ENCODE measurements around the gene ZNF451. TPM values are rescaled to one million over a fixed set of nuclear protein-coding genes. Genes with fewer than 3 reads are reported as not detected.

Gene ZNF451
- polyA plus RNA-seq, 2 of the 4 experiments (the other 2 are of a cell fraction) = 8.9 to 23.0 TPM

DNA sequence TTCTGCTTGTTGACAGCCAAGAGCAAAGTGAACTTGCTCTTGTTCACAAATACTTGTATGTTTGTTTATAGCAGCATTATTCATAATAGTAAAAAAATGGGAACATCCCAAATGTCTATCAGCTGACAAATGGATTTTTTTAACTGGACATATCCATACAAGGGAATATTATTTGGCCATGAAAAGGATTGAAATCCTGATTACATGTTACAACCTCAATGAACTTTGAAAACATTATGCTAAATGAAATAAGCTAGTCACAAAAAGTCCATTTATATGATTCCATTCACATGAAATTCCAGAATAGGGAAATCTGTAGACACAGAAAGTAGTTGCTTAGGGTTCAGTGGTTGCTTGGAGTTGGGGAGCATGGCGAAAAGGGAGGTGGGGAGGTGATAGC lies 53.7 kb downstream of the ZNF451 start:
- Histone ChIP-seq H3K4me1 (peaks cover 15% of the 10 kb centered on the region; the same call in 2 of the 3 replicates), H3K4me3 (no peak overlapping the region), H3K27ac (no peak overlapping the region), H3K9me3 (no peaks in the 10 kb centered on the region), H3K4me2 (no peak overlapping the region)
- TF ChIP-seq CBX2 (IDR thresholded peaks at IDR 0.05; ENCODE audit: borderline replicate concordance, low read depth) = no peak
- no peak for TF ChIP-seq TFCP2L1 (CRISPR knock-in tag; IDR thresholded peaks at IDR 0.05)
- DNase-seq (ENCODE audit: low read depth in 1 of 2, low spot score in 1 of 2) (no peak), FAIRE-seq (no peak), ATAC-seq (no peak)
- WGBS (ENCODE audit: missing lambda C conversion rate) = 96% methylated on average over 1 of the region's 1 CpG
- POLR2A ChIA-PET = no interaction called here
- CTCF ChIA-PET = interaction anchor here (0.6 kb wide), 2 partner anchors 10 to 191 kb away, joined by 3 read pairs; no protein-coding TSS in a partner anchor

DNA sequence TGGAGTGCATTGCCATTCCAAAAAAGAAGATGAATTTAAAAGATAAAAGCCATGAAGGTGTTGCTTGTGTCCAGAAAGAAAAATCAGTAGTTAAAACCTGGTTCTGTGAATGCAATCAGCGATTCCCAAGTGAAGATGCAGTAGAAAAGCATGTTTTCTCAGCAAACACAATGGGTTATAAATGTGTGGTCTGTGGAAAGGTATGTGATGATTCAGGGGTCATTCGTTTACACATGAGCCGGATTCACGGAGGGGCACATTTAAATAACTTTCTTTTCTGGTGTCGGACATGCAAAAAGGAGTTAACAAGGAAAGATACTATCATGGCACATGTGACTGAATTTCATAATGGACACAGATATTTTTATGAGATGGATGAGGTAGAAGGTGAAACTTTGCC lies 57.4 kb downstream of the ZNF451 start:
- FAIRE-seq (no peak), ATAC-seq (no peak)
- CTCF ChIA-PET = no interaction called here

DNA sequence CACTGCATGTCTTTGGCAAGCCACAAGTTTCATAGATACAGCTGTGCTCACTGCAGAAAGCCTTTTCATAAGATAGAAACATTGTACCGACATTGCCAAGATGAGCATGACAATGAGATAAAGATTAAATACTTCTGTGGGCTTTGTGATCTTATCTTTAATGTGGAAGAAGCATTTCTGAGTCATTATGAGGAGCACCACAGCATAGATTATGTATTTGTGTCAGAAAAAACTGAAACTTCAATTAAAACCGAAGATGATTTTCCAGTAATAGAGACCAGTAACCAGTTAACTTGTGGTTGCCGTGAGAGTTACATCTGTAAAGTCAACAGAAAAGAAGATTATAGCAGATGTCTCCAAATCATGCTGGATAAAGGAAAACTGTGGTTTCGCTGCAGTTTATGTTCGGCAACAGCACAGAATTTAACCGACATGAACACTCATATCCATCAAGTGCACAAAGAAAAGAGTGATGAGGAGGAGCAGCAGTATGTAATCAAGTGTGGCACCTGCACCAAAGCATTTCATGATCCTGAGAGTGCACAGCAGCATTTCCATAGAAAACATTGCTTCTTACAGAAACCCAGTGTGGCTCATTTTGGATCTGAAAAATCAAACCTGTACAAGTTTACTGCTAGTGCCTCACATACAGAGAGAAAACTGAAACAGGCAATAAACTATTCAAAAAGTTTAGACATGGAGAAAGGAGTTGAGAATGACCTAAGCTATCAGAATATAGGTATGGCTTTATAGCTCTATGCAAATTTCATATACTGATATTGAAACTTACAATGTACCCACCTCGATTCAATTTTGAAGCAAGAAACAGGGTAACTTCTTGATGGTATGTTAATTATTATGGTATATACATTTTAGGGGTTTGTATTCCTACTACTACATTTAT lies 58.2 kb downstream of the ZNF451 start:
- FAIRE-seq = no peak

More for the DNA sequence above, 57.4 kb downstream of the ZNF451 start:
- no peak for TF ChIP-seq CEBPB (IDR thresholded peaks at IDR 0.05)
- TF ChIP-seq SREBF2 (IDR thresholded peaks at IDR 0.05) = no peak
- TF ChIP-seq JUNB (IDR thresholded peaks at IDR 0.05) = no peak
- no peak for TF ChIP-seq KDM1A (IDR thresholded peaks at IDR 0.05; ENCODE audit: low read depth)
- H3K4me1 ChIP-seq = no peaks in the 10 kb centered on the region
- no peak overlapping the region for H3K4me3 ChIP-seq
- H3K4me2 ChIP-seq = no peak overlapping the region
- POLR2A ChIA-PET = no interaction called here
- 83% methylated on average over 5 of the region's 5 CpGs for WGBS (ENCODE audit: missing lambda C conversion rate)
- H3K27ac ChIP-seq = no peak overlapping the region
- no peak for DNase-seq (ENCODE audit: low read depth in 1 of 2, low spot score in 1 of 2)
- H3K9me3 ChIP-seq = no peaks in the 10 kb centered on the region

DNA sequence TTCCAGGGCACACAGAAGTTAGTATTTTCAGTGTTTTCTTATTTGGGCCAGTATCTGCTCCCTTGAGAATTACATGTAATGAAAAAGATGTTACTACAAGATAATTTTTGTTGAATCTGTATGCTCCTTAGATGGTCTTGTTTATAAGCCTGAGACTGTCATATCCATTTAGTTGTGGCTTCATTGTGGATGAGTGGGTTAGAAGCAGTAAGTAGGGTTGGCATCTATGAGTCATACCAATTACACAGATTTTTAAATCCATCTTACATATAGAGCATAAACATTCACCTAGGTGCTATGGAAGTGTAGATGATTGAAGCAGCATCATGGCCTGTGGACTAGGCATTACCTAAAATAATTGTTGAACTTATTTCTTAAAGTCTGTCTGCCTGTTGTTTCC lies 68.7 kb downstream of the ZNF451 start:
- DNase-seq (ENCODE audit: low read depth in 1 of 2, low spot score in 1 of 2) (no peak), FAIRE-seq (no peak), ATAC-seq (no peak)
- Histone ChIP-seq H3K4me2 (no peak overlapping the region), H3K4me1 (no peaks in the 10 kb centered on the region), H3K4me3 (no peak overlapping the region), H3K9me3 (no peaks in the 10 kb centered on the region; the same call in 2 of the 3 replicates), H3K27ac (no peak overlapping the region)
- TF ChIP-seq FOSL2 (IDR thresholded peaks at IDR 0.05) (no peak), FOSL2 (CRISPR knock-in tag; IDR thresholded peaks at IDR 0.05) (peak; percentile 9; the same call in 1 of the 2 replicates), MAZ (IDR thresholded peaks at IDR 0.05; ENCODE audit: borderline replicate concordance, low read depth, low read length) (no peak)
- ChIA-PET POLR2A (no interaction called here), CTCF (no interaction called here)

More for the DNA sequence above, 58.2 kb downstream of the ZNF451 start:
- no peak for TF ChIP-seq RARB (CRISPR knock-in tag; IDR thresholded peaks at IDR 0.05)
- TF ChIP-seq KDM1A (IDR thresholded peaks at IDR 0.05; ENCODE audit: low read depth) = no peak
- no peak for TF ChIP-seq NFE2L2 (conservative IDR thresholded peaks at IDR 0.05; ENCODE audit: low read length)
- no peak for TF ChIP-seq HDAC2 (IDR thresholded peaks at IDR 0.05)
- TF ChIP-seq, protein P1, sequence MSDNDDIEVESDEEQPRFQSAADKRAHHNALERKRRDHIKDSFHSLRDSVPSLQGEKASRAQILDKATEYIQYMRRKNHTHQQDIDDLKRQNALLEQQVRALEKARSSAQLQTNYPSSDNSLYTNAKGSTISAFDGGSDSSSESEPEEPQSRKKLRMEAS (IDR thresholded peaks at IDR 0.05) = no peak
- no peak for TF ChIP-seq NR3C1 (IDR thresholded peaks at IDR 0.05)
- Histone ChIP-seq H3K27ac (no peak overlapping the region), H3K4me3 (no peak overlapping the region), H3K4me1 (no peaks in the 10 kb centered on the region), H3K4me2 (no peak overlapping the region), H3K9me3 (no peaks in the 10 kb centered on the region)
- WGBS (ENCODE audit: missing lambda C conversion rate) = 92% methylated on average over 7 of the region's 7 CpGs
- ChIA-PET POLR2A (no interaction called here), CTCF (no interaction called here)
- DNase-seq (ENCODE audit: low read depth in 1 of 2, low spot score in 1 of 2) (no peak), ATAC-seq (no peak)

DNA sequence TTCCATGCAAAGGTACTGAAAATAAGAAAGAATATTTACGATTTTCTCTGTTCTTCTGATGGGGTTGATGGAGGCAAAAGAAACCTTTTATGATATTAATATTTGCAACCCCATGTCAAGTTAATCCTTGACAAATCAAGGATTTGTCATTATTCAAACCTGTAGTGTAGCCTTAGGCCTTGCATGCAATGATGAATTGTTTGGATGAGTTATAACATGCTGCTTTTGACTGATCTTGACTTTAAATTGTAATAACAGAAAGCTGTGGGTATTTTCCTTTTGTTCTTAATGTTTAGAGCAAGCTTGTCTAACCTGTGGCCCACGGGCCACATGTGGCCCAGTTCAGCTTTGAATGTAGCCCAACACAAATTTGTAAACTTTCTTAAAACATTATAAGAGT lies 69.1 kb downstream of the ZNF451 start:
- no peaks in the 10 kb centered on the region; the same call in 2 of the 3 replicates for H3K9me3 ChIP-seq
- 91% methylated on average over 2 of the region's 2 CpGs for WGBS (ENCODE audit: missing lambda C conversion rate)
- no peak for DNase-seq (ENCODE audit: low read depth in 1 of 2, low spot score in 1 of 2)
- POLR2A ChIA-PET = no interaction called here
- no peak overlapping the region for H3K4me2 ChIP-seq
- H3K27ac ChIP-seq = no peak overlapping the region
- H3K4me3 ChIP-seq = no peak overlapping the region
- FAIRE-seq = no peak
- TF ChIP-seq, protein P2, sequence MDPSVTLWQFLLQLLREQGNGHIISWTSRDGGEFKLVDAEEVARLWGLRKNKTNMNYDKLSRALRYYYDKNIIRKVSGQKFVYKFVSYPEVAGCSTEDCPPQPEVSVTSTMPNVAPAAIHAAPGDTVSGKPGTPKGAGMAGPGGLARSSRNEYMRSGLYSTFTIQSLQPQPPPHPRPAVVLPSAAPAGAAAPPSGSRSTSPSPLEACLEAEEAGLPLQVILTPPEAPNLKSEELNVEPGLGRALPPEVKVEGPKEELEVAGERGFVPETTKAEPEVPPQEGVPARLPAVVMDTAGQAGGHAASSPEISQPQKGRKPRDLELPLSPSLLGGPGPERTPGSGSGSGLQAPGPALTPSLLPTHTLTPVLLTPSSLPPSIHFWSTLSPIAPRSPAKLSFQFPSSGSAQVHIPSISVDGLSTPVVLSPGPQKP (IDR thresholded peaks at IDR 0.05; ENCODE audit: low read depth, low read length) = no peak
- TF ChIP-seq HES2 (IDR thresholded peaks at IDR 0.05) (no peak), TFCP2L1 (CRISPR knock-in tag; IDR thresholded peaks at IDR 0.05) (no peak), NFE2L2 (conservative IDR thresholded peaks at IDR 0.05; ENCODE audit: low read length) (no peak), FOXS1 (CRISPR knock-in tag; IDR thresholded peaks at IDR 0.05) (no peak), FOSB (CRISPR knock-in tag; IDR thresholded peaks at IDR 0.05) (no peak), NPAS2 (CRISPR knock-in tag; IDR thresholded peaks at IDR 0.05; ENCODE audit: borderline replicate concordance) (no peak), MAZ (IDR thresholded peaks at IDR 0.05; ENCODE audit: borderline replicate concordance, low read depth, low read length) (no peak)
- TF ChIP-seq, protein P3, sequence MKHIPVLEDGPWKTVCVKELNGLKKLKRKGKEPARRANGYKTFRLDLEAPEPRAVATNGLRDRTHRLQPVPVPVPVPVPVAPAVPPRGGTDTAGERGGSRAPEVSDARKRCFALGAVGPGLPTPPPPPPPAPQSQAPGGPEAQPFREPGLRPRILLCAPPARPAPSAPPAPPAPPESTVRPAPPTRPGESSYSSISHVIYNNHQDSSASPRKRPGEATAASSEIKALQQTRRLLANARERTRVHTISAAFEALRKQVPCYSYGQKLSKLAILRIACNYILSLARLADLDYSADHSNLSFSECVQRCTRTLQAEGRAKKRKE (CRISPR knock-in tag; IDR thresholded peaks at IDR 0.05; ENCODE audit: low read depth) = no peak
- ATAC-seq = no peak
- H3K4me1 ChIP-seq = no peaks in the 10 kb centered on the region
- CTCF ChIA-PET = no interaction called here
